GM12878 (cell line): ENCODE measurements around the gene BBS9.

Source experiments
- IKZF1 ChIP-seq: fragments of 450-650 bp; conservative IDR thresholded peaks from 2 replicates; pipeline ENCODE4 v1.6.1; 2017; ENCODE audit warnings: antibody characterized with exemption, mild to moderate bottlenecking
- MXI1 ChIP-seq: fragments of 150-350 bp; IDR thresholded peaks from 2 replicates; pipeline ENCODE4 v1.6.1; 2011; ENCODE audit warnings: low read depth, mild to moderate bottlenecking, inconsistent platforms, low read length, improper control_type of control experiment
- NFYB ChIP-seq: IDR thresholded peaks from 2 replicates; pipeline ENCODE4 v1.6.1; 2011; ENCODE audit warnings: low read depth, mild to moderate bottlenecking, low read length, improper control_type of control experiment, moderate library complexity; ENCODE audit not compliant: insufficient read depth
- NRF1 ChIP-seq: conservative IDR thresholded peaks from 2 replicates; pipeline ENCODE4 v1.6.1; 2011; ENCODE audit warnings: mild to moderate bottlenecking, low read depth, low read length, improper control_type of control experiment
- POLR2A ChIP-seq: IDR thresholded peaks from 2 replicates; pipeline ENCODE4 v1.6.1; 2011; ENCODE audit warnings: low read depth, mild to moderate bottlenecking, low read length
- POLR2AphosphoS2 ChIP-seq: IDR thresholded peaks from 2 replicates; pipeline ENCODE4 v1.6.1; 2011; ENCODE audit warnings: low read depth, mild to moderate bottlenecking, low read length, improper control_type of control experiment, moderate library complexity
- POLR2AphosphoS5 ChIP-seq: IDR thresholded peaks from 2 replicates; pipeline ENCODE4 v1.6.1; 2011; ENCODE audit warnings: mild to moderate bottlenecking, low read length, inconsistent platforms
- RAD21 ChIP-seq: IDR thresholded peaks from 2 replicates; pipeline ENCODE4 v1.6.1; 2011; ENCODE audit warnings: mild to moderate bottlenecking, low read depth, low read length, moderate library complexity; ENCODE audit not compliant: insufficient read depth
- SRF ChIP-seq, 2 experiments: IDR thresholded peaks; 2 replicates each; pipeline ENCODE4 v1.6.1; 2011; ENCODE audit warnings: low read depth in 2 of 2, low read length in 2 of 2, mild to moderate bottlenecking in 1 of 2, moderate library complexity in 1 of 2
- TCF7 ChIP-seq: IDR thresholded peaks from 2 replicates; pipeline ENCODE4 v1.6.1; 2014; ENCODE audit warnings: antibody characterized with exemption, borderline replicate concordance
- TF ChIP-seq, protein P1 (sequence below): fragments of 450-650 bp; formaldehyde crosslinking; IDR thresholded peaks from 2 replicates; pipeline ENCODE4 v1.5.0; 2022; ENCODE audit warnings: mild to moderate bottlenecking, missing genetic modification characterization
- TF ChIP-seq, protein P2 (sequence below): IDR thresholded peaks from 2 replicates; pipeline ENCODE4 v1.6.1; 2012; ENCODE audit warnings: mild to moderate bottlenecking, low read depth, low read length
- TF ChIP-seq, protein P3 (sequence below): fragments of 450-650 bp; conservative IDR thresholded peaks from 2 replicates; pipeline ENCODE4 v1.6.1; 2017; ENCODE audit warnings: mild to moderate bottlenecking, moderate library complexity

DNA sequence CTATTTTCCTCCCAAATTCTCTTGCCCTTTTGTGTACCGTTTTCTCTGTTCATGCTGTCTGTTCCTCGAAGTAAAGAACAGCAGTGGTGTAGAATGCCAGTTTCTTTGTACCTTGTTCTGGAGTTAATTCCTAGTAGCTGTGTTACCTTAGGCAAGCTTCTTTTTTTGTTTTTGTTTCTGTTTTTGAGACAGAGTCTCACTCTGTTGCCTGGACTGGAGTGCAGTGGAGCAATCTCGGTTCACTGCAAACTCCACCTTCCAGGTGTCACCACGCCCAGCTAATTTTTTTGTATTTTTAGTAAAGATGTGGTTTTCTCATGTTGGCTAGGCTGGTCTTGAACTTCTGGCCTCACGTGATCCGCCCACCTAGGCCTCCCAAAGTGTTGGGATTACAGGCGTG, 221.2 kb downstream of the BBS9 start:
- TF ChIP-seq RAD21 (no peak), MXI1 (no peak), POLR2AphosphoS5 (no peak), SRF (IDR thresholded peaks at IDR 0.05; ENCODE audit: low read depth in 2 of 2, low read length in 2 of 2) (no peak), NRF1 (no peak), POLR2AphosphoS2 (no peak), IKZF1 (no peak), POLR2A (no peak), NFYB (no peak), TCF7 (no peak)
- TF ChIP-seq, protein P1, sequence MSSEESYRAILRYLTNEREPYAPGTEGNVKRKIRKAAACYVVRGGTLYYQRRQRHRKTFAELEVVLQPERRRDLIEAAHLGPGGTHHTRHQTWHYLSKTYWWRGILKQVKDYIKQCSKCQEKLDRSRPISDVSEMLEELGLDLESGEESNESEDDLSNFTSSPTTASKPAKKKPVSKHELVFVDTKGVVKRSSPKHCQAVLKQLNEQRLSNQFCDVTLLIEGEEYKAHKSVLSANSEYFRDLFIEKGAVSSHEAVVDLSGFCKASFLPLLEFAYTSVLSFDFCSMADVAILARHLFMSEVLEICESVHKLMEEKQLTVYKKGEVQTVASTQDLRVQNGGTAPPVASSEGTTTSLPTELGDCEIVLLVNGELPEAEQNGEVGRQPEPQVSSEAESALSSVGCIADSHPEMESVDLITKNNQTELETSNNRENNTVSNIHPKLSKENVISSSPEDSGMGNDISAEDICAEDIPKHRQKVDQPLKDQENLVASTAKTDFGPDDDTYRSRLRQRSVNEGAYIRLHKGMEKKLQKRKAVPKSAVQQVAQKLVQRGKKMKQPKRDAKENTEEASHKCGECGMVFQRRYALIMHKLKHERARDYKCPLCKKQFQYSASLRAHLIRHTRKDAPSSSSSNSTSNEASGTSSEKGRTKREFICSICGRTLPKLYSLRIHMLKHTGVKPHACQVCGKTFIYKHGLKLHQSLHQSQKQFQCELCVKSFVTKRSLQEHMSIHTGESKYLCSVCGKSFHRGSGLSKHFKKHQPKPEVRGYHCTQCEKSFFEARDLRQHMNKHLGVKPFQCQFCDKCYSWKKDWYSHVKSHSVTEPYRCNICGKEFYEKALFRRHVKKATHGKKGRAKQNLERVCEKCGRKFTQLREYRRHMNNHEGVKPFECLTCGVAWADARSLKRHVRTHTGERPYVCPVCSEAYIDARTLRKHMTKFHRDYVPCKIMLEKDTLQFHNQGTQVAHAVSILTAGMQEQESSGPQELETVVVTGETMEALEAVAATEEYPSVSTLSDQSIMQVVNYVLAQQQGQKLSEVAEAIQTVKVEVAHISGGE (CRISPR knock-in tag), result no peak
- TF ChIP-seq, protein P2, sequence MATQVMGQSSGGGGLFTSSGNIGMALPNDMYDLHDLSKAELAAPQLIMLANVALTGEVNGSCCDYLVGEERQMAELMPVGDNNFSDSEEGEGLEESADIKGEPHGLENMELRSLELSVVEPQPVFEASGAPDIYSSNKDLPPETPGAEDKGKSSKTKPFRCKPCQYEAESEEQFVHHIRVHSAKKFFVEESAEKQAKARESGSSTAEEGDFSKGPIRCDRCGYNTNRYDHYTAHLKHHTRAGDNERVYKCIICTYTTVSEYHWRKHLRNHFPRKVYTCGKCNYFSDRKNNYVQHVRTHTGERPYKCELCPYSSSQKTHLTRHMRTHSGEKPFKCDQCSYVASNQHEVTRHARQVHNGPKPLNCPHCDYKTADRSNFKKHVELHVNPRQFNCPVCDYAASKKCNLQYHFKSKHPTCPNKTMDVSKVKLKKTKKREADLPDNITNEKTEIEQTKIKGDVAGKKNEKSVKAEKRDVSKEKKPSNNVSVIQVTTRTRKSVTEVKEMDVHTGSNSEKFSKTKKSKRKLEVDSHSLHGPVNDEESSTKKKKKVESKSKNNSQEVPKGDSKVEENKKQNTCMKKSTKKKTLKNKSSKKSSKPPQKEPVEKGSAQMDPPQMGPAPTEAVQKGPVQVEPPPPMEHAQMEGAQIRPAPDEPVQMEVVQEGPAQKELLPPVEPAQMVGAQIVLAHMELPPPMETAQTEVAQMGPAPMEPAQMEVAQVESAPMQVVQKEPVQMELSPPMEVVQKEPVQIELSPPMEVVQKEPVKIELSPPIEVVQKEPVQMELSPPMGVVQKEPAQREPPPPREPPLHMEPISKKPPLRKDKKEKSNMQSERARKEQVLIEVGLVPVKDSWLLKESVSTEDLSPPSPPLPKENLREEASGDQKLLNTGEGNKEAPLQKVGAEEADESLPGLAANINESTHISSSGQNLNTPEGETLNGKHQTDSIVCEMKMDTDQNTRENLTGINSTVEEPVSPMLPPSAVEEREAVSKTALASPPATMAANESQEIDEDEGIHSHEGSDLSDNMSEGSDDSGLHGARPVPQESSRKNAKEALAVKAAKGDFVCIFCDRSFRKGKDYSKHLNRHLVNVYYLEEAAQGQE, result no peak
- TF ChIP-seq, protein P3, sequence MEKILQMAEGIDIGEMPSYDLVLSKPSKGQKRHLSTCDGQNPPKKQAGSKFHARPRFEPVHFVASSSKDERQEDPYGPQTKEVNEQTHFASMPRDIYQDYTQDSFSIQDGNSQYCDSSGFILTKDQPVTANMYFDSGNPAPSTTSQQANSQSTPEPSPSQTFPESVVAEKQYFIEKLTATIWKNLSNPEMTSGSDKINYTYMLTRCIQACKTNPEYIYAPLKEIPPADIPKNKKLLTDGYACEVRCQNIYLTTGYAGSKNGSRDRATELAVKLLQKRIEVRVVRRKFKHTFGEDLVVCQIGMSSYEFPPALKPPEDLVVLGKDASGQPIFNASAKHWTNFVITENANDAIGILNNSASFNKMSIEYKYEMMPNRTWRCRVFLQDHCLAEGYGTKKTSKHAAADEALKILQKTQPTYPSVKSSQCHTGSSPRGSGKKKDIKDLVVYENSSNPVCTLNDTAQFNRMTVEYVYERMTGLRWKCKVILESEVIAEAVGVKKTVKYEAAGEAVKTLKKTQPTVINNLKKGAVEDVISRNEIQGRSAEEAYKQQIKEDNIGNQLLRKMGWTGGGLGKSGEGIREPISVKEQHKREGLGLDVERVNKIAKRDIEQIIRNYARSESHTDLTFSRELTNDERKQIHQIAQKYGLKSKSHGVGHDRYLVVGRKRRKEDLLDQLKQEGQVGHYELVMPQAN, result no peak
